HEK293 (cell line): ENCODE results near the gene SLC8A1.

ENCODE experiments used
- CTCF ChIA-PET: fragments of 350-600 bp; formaldehyde crosslinking; extraction: SDS; loops from one replicate; lab custom pipeline; 2021; ENCODE audit warnings: antibody characterized with exemption; lab: Yijun Ruan, JAX
- POLR2A ChIA-PET: fragments of 300-600 bp; formaldehyde crosslinking; extraction: SDS; loops from one replicate; lab custom pipeline; 2020; ENCODE audit warnings: antibody characterized with exemption, inconsistent platforms; lab: Yijun Ruan, JAX
- H3K27ac ChIP-seq: fragments of 200-500 bp; sonication (Bioruptor generic); 2 replicates; pipeline ENCODE4 v1.5.1; 2014; ENCODE audit warnings: low read depth, low read length, control low read depth, inconsistent platforms; ENCODE audit errors: extremely low read depth
- H3K36me3 ChIP-seq, 2 experiments: fragments of 200-500 bp in 1 of 2; sonication (Bioruptor generic) in 1 of 2; 1 replicate in 1 of 2; 2 replicates in 1 of 2; pipeline ENCODE4 v1.5.1; 2014 to 2017; ENCODE audit warnings: inconsistent platforms in 2 of 2, low read length in 2 of 2; ENCODE audit not compliant: control insufficient read depth in 2 of 2, insufficient read depth in 1 of 2
- H3K4me1 ChIP-seq: fragments of 200-500 bp; sonication (Bioruptor generic); 2 replicates; pipeline ENCODE4 v1.5.1; 2014; ENCODE audit warnings: mild to moderate bottlenecking, low read length, inconsistent platforms; ENCODE audit not compliant: control insufficient read depth, insufficient read depth
- H3K4me3 ChIP-seq: 2 replicates; pipeline ENCODE4 v1.5.1; 2011; ENCODE audit warnings: low read depth, mild to moderate bottlenecking, control low read depth, low read length, moderate library complexity
- H3K9me3 ChIP-seq: fragments of 200-500 bp; sonication (Bioruptor generic); 2 replicates; pipeline ENCODE4 v1.5.1; 2014; ENCODE audit warnings: low read depth, low read length, inconsistent platforms; ENCODE audit not compliant: control insufficient read depth, insufficient read depth
- FEZF1 ChIP-seq: fragments of 450-650 bp; formaldehyde crosslinking; IDR thresholded peaks from 2 replicates; pipeline ENCODE4 v1.5.1; 2016; ENCODE audit warnings: missing biosample characterization, missing genetic modification characterization
- HIC1 ChIP-seq: fragments of 450-650 bp; formaldehyde crosslinking; IDR thresholded peaks from 2 replicates; pipeline ENCODE4 v1.5.1; 2016; ENCODE audit warnings: missing biosample characterization, missing genetic modification characterization
- HOXA7 ChIP-seq: sonication (generic); formaldehyde crosslinking; IDR thresholded peaks from 2 replicates; pipeline ENCODE4 v1.8.1; 2022; ENCODE audit warnings: missing genetic modification reagents, borderline replicate concordance
- KLF10 ChIP-seq: fragments of 450-650 bp; IDR thresholded peaks from 2 replicates; pipeline ENCODE4 v1.5.1; 2018; ENCODE audit warnings: missing biosample characterization, mild to moderate bottlenecking, missing genetic modification characterization
- KLF9 ChIP-seq: fragments of 450-650 bp; formaldehyde crosslinking; IDR thresholded peaks from 2 replicates; pipeline ENCODE4 v1.5.1; 2016; ENCODE audit warnings: missing biosample characterization, missing genetic modification characterization, low read depth
- MEIS1 ChIP-seq: sonication (generic); formaldehyde crosslinking; IDR thresholded peaks from 2 replicates; pipeline ENCODE4 v1.8.1; 2022; ENCODE audit warnings: missing genetic modification reagents, mild to moderate bottlenecking, borderline replicate concordance
- SP3 ChIP-seq: fragments of 450-650 bp; formaldehyde crosslinking; IDR thresholded peaks from 2 replicates; pipeline ENCODE4 v1.5.1; 2016; ENCODE audit warnings: missing biosample characterization, missing genetic modification characterization
- ZBTB7A ChIP-seq: fragments of 450-650 bp; formaldehyde crosslinking; IDR thresholded peaks from 2 replicates; pipeline ENCODE4 v1.5.1; 2016; ENCODE audit warnings: low read depth, missing biosample characterization, missing genetic modification characterization
- ZIC2 ChIP-seq: fragments of 450-650 bp; formaldehyde crosslinking; IDR thresholded peaks from 2 replicates; pipeline ENCODE4 v1.5.1; 2016; ENCODE audit warnings: missing biosample characterization, missing genetic modification characterization
- ZNF169 ChIP-seq: fragments of 450-650 bp; formaldehyde crosslinking; IDR thresholded peaks from 2 replicates; pipeline ENCODE4 v1.5.1; 2016; ENCODE audit warnings: missing biosample characterization, missing genetic modification characterization
- ZNF214 ChIP-seq: fragments of 450-650 bp; formaldehyde crosslinking; IDR thresholded peaks from 2 replicates; pipeline ENCODE4 v1.5.1; 2017; ENCODE audit warnings: missing biosample characterization, mild to moderate bottlenecking, missing genetic modification characterization, borderline replicate concordance
- ZNF292 ChIP-seq: fragments of 450-650 bp; formaldehyde crosslinking; IDR thresholded peaks from 2 replicates; pipeline ENCODE4 v1.5.1; 2016; ENCODE audit warnings: low read depth, missing biosample characterization, missing genetic modification characterization, borderline replicate concordance
- ZNF426 ChIP-seq: fragments of 450-650 bp; formaldehyde crosslinking; IDR thresholded peaks from 2 replicates; pipeline ENCODE4 v1.5.1; 2017; ENCODE audit warnings: missing biosample characterization, missing genetic modification characterization, mild to moderate bottlenecking, inconsistent platforms, moderate library complexity
- ZNF514 ChIP-seq: fragments of 450-650 bp; formaldehyde crosslinking; IDR thresholded peaks from 2 replicates; pipeline ENCODE4 v1.5.1; 2016; ENCODE audit warnings: missing biosample characterization, missing genetic modification characterization
- ZNF529 ChIP-seq: fragments of 450-650 bp; formaldehyde crosslinking; IDR thresholded peaks from 2 replicates; pipeline ENCODE4 v1.5.1; 2017; ENCODE audit warnings: missing genetic modification characterization, missing biosample characterization; ENCODE audit not compliant: insufficient replicate concordance
- ZNF530 ChIP-seq: fragments of 450-650 bp; formaldehyde crosslinking; IDR thresholded peaks from 2 replicates; pipeline ENCODE4 v1.5.1; 2016; ENCODE audit warnings: low read depth, missing biosample characterization, missing genetic modification characterization
- ZNF596 ChIP-seq: fragments of 450-650 bp; IDR thresholded peaks from 2 replicates; pipeline ENCODE4 v1.5.0; 2018; ENCODE audit warnings: missing biosample characterization, mild to moderate bottlenecking, missing genetic modification characterization, moderate library complexity
- ZNF600 ChIP-seq: fragments of 450-650 bp; formaldehyde crosslinking; IDR thresholded peaks from 2 replicates; pipeline ENCODE4 v1.5.1; 2016; ENCODE audit warnings: missing biosample characterization, missing genetic modification characterization
- ZNF660 ChIP-seq: fragments of 450-650 bp; IDR thresholded peaks from 2 replicates; pipeline ENCODE4 v1.5.1; 2018; ENCODE audit warnings: missing biosample characterization, mild to moderate bottlenecking, missing genetic modification characterization
- ZNF747 ChIP-seq: fragments of 450-650 bp; formaldehyde crosslinking; IDR thresholded peaks from 2 replicates; pipeline ENCODE4 v1.5.1; 2016; ENCODE audit warnings: missing biosample characterization, missing genetic modification characterization
- ZSCAN30 ChIP-seq: fragments of 450-650 bp; IDR thresholded peaks from 2 replicates; pipeline ENCODE4 v1.5.1; 2018; ENCODE audit warnings: missing biosample characterization, mild to moderate bottlenecking, missing genetic modification characterization, moderate library complexity
- ZSCAN4 ChIP-seq: fragments of 450-650 bp; formaldehyde crosslinking; IDR thresholded peaks from 2 replicates; pipeline ENCODE4 v1.5.1; 2017; ENCODE audit warnings: missing biosample characterization, missing genetic modification characterization
- TF ChIP-seq, protein P1 (sequence below): IDR thresholded peaks from 2 replicates; pipeline ENCODE4 v1.6.1; 2011; ENCODE audit warnings: mild to moderate bottlenecking, low read depth, low read length, borderline replicate concordance
- TF ChIP-seq, protein P2 (sequence below): fragments of 450-650 bp; formaldehyde crosslinking; conservative IDR thresholded peaks from 2 replicates; pipeline ENCODE4 v1.5.1; 2016; ENCODE audit warnings: low read depth, missing biosample characterization, missing genetic modification characterization

The SLC8A1 gene

GRCh38 chr2:40210968-40211353 lies 240.9 kb downstream of the SLC8A1 start (continued):
- TF ChIP-seq ZNF747 (tag by site-specific recombination) (no peak), ZSCAN30 (tag by site-specific recombination) (no peak), HOXA7 (CRISPR knock-in tag) (no peak), ZNF529 (tag by site-specific recombination) (no peak), KLF10 (tag by site-specific recombination) (no peak), ZNF660 (tag by site-specific recombination) (no peak), ZNF600 (no peak)

DNA sequence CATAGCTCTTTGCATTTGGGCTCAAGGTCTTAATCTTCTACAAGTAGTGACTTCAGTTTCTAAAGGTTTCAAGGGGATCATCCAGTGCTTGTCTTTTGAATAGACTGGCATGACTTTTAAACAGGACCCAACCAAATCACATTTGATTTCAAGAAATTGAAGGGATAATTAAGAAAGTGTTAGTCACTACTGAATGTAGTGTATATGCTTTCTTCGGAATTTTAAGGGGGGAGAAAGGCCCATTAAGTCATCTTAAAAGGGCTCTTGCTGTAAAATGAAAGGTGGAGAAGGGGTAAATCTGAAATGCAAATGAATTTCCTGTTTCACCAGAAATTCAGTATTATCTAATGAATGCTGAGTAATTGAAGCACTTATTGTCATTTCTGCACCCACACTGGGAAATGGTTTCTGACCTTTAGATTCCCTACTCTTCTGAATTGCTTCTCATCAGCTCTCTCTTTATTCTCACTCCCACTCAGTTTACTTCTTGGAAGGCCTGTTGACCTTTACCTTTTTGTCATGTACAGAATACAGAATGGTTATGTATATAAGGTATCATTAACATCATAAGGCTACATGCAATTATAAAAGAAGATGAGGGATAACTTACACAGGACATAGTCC lies 241.4 kb downstream of the SLC8A1 start:
- POLR2A ChIA-PET, result no interaction called here
- no peaks in the 10 kb centered on the region for H3K36me3 ChIP-seq
- no peak overlapping the region for H3K27ac ChIP-seq
- TF ChIP-seq, protein P1, sequence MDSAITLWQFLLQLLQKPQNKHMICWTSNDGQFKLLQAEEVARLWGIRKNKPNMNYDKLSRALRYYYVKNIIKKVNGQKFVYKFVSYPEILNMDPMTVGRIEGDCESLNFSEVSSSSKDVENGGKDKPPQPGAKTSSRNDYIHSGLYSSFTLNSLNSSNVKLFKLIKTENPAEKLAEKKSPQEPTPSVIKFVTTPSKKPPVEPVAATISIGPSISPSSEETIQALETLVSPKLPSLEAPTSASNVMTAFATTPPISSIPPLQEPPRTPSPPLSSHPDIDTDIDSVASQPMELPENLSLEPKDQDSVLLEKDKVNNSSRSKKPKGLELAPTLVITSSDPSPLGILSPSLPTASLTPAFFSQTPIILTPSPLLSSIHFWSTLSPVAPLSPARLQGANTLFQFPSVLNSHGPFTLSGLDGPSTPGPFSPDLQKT, result no peak
- TF ChIP-seq, protein P2, sequence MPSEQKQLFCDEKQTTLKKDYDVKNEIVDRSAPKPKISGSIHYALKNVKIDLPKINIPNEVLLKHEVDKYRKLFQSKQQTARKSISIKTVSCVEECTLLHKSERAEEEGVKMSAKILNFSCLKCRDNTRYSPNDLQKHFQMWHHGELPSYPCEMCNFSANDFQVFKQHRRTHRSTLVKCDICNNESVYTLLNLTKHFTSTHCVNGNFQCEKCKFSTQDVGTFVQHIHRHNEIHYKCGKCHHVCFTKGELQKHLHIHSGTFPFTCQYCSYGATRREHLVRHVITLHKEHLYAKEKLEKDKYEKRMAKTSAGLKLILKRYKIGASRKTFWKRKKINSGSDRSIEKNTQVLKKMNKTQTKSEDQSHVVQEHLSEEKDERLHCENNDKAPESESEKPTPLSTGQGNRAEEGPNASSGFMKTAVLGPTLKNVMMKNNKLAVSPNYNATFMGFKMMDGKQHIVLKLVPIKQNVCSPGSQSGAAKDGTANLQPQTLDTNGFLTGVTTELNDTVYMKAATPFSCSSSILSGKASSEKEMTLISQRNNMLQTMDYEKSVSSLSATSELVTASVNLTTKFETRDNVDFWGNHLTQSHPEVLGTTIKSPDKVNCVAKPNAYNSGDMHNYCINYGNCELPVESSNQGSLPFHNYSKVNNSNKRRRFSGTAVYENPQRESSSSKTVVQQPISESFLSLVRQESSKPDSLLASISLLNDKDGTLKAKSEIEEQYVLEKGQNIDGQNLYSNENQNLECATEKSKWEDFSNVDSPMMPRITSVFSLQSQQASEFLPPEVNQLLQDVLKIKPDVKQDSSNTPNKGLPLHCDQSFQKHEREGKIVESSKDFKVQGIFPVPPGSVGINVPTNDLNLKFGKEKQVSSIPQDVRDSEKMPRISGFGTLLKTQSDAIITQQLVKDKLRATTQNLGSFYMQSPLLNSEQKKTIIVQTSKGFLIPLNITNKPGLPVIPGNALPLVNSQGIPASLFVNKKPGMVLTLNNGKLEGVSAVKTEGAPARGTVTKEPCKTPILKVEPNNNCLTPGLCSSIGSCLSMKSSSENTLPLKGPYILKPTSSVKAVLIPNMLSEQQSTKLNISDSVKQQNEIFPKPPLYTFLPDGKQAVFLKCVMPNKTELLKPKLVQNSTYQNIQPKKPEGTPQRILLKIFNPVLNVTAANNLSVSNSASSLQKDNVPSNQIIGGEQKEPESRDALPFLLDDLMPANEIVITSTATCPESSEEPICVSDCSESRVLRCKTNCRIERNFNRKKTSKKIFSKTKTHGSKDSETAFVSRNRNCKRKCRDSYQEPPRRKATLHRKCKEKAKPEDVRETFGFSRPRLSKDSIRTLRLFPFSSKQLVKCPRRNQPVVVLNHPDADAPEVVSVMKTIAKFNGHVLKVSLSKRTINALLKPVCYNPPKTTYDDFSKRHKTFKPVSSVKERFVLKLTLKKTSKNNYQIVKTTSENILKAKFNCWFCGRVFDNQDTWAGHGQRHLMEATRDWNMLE (tag by site-specific recombination), result no peak
- TF ChIP-seq HIC1 (tag by site-specific recombination) (no peak), ZNF426 (tag by site-specific recombination) (no peak), FEZF1 (tag by site-specific recombination) (no peak), ZNF596 (tag by site-specific recombination) (no peak), KLF9 (tag by site-specific recombination) (no peak), ZIC2 (tag by site-specific recombination) (no peak), ZNF169 (tag by site-specific recombination) (no peak), ZNF214 (tag by site-specific recombination) (no peak), MEIS1 (no peak), ZBTB7A (tag by site-specific recombination) (no peak), ZSCAN4 (no peak), ZNF530 (no peak), SP3 (no peak), ZNF514 (tag by site-specific recombination) (no peak), ZNF292 (tag by site-specific recombination) (no peak)
- H3K4me1 ChIP-seq, result no peaks in the 10 kb centered on the region
- H3K4me3 ChIP-seq, result no peak overlapping the region
- H3K9me3 ChIP-seq, result no peaks in the 10 kb centered on the region
- CTCF ChIA-PET, result no interaction called here
